ENCODE measurements around the gene SRPK2. TPM values are rescaled to one million over a fixed set of nuclear protein-coding genes. Genes with fewer than 3 reads are reported as not detected.
"Not testable (repeated sequence)": the region's sequence is repeated elsewhere in the genome, so short reads cannot be mapped to it uniquely, and the experiment has no call there.

Gene SRPK2
- total RNA-seq, 3 donors from 2014 or later = 44.6 to 68.2 (median 60.6) TPM

DNA sequence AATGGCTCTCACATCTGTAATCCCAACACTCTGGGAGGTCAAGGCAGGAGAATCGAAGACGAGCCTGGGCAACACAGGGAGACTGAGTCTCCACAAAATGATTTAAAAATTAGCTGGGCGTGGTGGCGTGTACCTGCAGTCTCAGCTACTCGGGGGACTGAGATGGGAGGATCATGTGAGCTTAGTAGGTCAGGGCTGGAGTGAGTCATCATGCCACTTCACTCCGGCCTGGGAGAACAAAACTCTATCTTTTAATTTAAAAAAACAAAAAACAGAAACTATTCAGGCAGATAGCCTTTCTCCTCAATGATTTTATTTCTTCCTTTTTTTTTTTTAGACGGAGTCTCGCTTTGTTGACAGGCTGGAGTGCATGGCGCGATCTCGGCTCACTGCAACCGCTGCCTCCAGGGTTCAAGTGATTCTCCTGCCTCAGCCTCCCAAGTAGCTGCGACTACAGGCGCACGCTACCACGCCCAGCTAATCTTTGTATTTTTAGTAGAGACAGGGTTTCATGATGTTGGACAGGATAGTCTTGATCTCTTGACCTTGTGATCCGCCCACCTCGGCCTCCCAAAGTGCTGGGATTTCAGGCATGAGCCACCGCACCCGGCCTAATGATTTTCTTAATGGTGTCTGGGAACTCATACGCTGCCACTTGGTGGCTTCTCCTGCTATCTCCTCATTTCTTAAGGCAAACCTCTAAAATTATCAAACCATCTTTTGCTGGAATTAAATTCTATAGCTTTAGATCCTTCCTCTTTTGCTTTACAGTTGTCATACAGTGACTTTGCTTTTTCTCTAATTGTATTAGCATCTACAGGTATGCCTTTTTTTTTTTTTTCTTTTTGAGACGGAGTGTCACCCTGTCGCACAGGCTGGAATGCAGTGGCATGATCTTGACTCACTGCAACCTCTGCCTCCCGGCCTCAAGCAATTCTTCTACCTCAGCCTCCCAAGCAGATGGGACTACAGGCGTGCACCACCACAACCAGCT is 22.9 kb downstream of the SRPK2 start:
- H3K4me3 ChIP-seq = no peak overlapping the region
- H3K9me3 ChIP-seq = no peaks in the 10 kb centered on the region
- TF ChIP-seq, protein P1, sequence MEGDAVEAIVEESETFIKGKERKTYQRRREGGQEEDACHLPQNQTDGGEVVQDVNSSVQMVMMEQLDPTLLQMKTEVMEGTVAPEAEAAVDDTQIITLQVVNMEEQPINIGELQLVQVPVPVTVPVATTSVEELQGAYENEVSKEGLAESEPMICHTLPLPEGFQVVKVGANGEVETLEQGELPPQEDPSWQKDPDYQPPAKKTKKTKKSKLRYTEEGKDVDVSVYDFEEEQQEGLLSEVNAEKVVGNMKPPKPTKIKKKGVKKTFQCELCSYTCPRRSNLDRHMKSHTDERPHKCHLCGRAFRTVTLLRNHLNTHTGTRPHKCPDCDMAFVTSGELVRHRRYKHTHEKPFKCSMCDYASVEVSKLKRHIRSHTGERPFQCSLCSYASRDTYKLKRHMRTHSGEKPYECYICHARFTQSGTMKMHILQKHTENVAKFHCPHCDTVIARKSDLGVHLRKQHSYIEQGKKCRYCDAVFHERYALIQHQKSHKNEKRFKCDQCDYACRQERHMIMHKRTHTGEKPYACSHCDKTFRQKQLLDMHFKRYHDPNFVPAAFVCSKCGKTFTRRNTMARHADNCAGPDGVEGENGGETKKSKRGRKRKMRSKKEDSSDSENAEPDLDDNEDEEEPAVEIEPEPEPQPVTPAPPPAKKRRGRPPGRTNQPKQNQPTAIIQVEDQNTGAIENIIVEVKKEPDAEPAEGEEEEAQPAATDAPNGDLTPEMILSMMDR (IDR thresholded peaks at IDR 0.05) = no peak
- no peaks in the 10 kb centered on the region for H3K36me3 ChIP-seq
- H3K27me3 ChIP-seq = no peaks in the 10 kb centered on the region
- H3K4me1 ChIP-seq = no peaks in the 10 kb centered on the region
- no peak for DNase-seq (ENCODE audit: low spot score in 2 of 2)
- intact Hi-C loops (cut with DNase I; ENCODE audit: low total_unique reads) = no loop called here
- no peak overlapping the region for H3K27ac ChIP-seq

DNA sequence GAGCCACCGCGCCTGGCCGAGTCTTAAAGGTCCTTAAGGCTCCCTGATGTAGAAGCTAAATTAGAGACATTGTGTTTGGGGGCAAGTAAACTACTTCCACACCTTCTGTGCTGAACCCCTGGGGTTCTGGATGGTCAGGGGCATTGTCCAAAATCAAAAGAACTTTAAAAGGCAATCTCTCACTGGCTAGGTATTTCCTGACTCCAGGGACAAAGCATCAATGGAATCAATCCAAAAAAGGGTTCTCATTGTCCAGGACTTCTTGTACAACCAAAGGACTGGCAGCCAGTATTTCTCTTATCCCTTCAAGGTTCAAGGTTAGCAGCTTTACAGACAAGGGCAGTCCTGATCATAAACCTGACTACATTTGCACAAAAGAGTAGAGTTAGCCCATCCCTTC is 24.0 kb downstream of the SRPK2 start:
- Histone ChIP-seq H3K4me3 (no peak overlapping the region), H3K36me3 (no peaks in the 10 kb centered on the region), H3K27ac (no peak overlapping the region), H3K27me3 (no peaks in the 10 kb centered on the region), H3K4me1 (no peaks in the 10 kb centered on the region), H3K9me3 (no peaks in the 10 kb centered on the region)
- TF ChIP-seq POLR2A (IDR thresholded peaks at IDR 0.05) (no peak), POLR2AphosphoS5 (IDR thresholded peaks at IDR 0.05) (no peak)
- TF ChIP-seq, protein P1 (IDR thresholded peaks at IDR 0.05) = no peak
- intact Hi-C loops (cut with DNase I; ENCODE audit: low total_unique reads) = no loop called here
- no peak for DNase-seq (ENCODE audit: low spot score in 2 of 2)

DNA sequence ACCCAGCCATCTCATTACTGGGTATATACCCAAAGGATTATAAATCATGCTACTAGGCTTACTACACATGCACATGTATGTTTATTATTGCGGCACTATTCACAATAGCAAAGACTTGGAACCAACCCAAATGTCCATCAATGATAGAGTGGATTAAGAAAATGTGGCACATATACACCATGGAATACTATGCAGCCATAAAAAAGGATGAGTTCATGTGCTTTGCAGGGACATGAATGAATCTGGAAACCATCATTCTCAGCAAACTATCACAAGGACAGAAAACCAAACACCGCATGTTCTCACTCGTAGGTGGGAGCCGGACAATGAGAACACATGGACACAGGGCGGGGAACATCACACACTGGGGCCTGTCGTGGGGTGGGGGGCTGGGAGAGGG is 25.1 kb downstream of the SRPK2 start:
- intact Hi-C loops (cut with DNase I; ENCODE audit: low total_unique reads); DNase-seq (ENCODE audit: low spot score in 2 of 2); H3K9me3 ChIP-seq; H3K27ac ChIP-seq; H3K36me3 ChIP-seq; H3K4me3 ChIP-seq; H3K4me1 ChIP-seq; H3K27me3 ChIP-seq: not testable (repeated sequence)

DNA sequence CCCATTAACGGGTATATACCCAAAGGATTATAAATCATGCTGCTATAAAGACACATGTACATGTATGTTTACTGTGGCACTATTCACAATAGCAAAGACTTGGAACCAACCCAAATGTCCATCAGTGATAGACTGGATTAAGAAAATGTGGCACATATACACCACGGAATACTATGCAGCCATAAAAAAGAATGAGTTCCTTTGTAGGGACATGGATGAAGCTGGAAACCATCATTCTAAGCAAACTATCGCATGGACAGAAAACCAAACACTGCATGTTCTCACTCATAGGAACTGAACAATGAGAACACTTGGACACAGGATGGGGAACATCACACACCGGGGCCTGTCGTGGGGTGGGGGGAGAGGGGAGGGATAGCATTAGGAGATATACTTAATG is 26.0 kb downstream of the SRPK2 start:
- H3K27ac ChIP-seq; H3K27me3 ChIP-seq; H3K9me3 ChIP-seq; H3K4me3 ChIP-seq; H3K36me3 ChIP-seq; intact Hi-C loops (cut with DNase I; ENCODE audit: low total_unique reads); H3K4me1 ChIP-seq; DNase-seq (ENCODE audit: low spot score in 2 of 2): not testable (repeated sequence)

DNA sequence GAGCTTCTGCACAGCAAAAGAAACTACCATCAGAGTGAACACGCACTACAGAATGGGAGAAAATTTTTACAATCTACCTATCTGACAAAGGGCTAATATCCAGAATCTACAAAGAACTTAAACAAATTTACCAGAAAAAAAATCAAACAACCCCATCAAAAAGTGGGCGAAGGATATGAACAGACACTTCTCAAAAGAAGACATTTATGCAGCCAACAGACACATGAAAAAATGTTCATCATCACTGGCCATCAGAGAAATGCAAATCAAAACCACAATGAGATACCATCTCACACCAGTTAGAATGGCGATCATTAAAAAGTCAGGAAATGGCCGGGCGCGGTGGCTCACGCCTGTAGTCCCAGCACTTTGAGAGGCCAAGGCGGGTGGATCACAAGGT is 26.7 kb downstream of the SRPK2 start:
- H3K9me3 ChIP-seq; H3K27me3 ChIP-seq; H3K27ac ChIP-seq; DNase-seq (ENCODE audit: low spot score in 2 of 2); H3K4me1 ChIP-seq; H3K4me3 ChIP-seq; intact Hi-C loops (cut with DNase I; ENCODE audit: low total_unique reads); H3K36me3 ChIP-seq: not testable (repeated sequence)

DNA sequence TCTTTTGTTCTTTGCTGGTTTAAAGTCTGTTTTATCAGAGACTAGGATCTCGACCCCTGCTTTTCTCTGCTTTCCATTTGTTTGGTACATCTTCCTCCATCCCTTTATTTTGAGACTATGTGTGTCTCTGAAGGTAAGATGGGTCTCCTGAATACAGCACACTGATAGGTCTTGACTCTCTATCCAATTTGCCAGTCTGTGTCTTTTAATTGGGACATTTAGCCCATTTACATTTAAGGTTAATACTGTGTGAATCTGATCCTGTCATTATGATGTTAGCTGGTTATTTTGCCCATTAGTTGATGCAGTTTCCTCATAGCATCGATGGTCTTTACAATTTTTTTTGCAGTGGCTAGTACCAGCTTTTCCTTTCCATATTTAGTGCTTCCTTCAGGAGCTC is 28.6 kb downstream of the SRPK2 start:
- H3K4me3 ChIP-seq; DNase-seq (ENCODE audit: low spot score in 2 of 2); intact Hi-C loops (cut with DNase I; ENCODE audit: low total_unique reads): not testable (repeated sequence)

DNA sequence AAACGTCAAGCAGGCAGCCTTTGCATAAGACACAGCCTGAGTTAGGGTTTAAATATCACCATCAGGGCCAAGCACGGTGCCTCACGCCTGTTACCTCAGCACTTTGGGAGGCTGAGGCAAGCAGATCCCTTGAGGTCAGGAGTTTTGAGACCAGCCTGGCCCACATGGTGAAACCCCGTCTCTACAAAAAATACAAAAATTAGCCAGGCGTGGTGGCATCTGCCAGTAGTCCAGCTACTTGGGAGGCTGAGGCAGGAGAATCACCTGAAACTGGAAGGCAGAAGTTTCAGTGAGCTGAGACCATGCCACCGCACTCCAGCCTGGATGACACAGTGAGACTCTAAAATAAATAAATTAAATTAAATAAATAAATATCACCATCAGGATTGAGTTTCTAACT is 33.0 kb downstream of the SRPK2 start:
- no peak for DNase-seq (ENCODE audit: low spot score in 2 of 2)
- Histone ChIP-seq H3K4me3 (no peak overlapping the region), H3K27ac (no peak overlapping the region), H3K4me1 (peaks cover 4 to 8% of the 10 kb centered on the region in 2 donors), H3K36me3 (no peaks in the 10 kb centered on the region), H3K27me3 (no peaks in the 10 kb centered on the region), H3K9me3 (no peaks in the 10 kb centered on the region)
- TF ChIP-seq POLR2AphosphoS5 (IDR thresholded peaks at IDR 0.05) (no peak), POLR2A (IDR thresholded peaks at IDR 0.05) (no peak)
- TF ChIP-seq, protein P1 (IDR thresholded peaks at IDR 0.05) = no peak
- intact Hi-C loops (cut with DNase I; ENCODE audit: low total_unique reads) = no loop called here

More for the DNA sequence above, 28.6 kb downstream of the SRPK2 start:
- H3K9me3 ChIP-seq, H3K27me3 ChIP-seq, H3K27ac ChIP-seq, H3K4me1 ChIP-seq, H3K36me3 ChIP-seq: not testable (repeated sequence)

All from breast epithelium (tissue), 4 donors.